ENCODE results near the gene ST6GALNAC3.

The ST6GALNAC3 gene

GRCh38 chr1:76053021-76053420 lies 21.5 kb upstream of the ST6GALNAC3 start:
- Histone ChIP-seq H2AFZ (ENCODE audit: low read depth, low read length) (no peak overlapping the region), H3K4me1 (ENCODE audit: insufficient read depth, low read length) (peaks cover 5% of the 10 kb centered on the region), H3K36me3 (ENCODE audit: insufficient read depth, low read length) (no peaks in the 10 kb centered on the region), H3K27me3 (ENCODE audit: insufficient read depth, low read length) (no peaks in the 10 kb centered on the region), H3K4me3 (ENCODE audit: low read length) (peak overlapping the region; percentile 12), H3K9me3 (ENCODE audit: low read length) (no peaks in the 10 kb centered on the region)

- Histone ChIP-seq H3K4me3 (ENCODE audit: low read length) (no peak overlapping the region), H2AFZ (ENCODE audit: low read depth, low read length) (no peak overlapping the region), H3K4me1 (ENCODE audit: insufficient read depth, low read length) (peaks cover 10% of the 10 kb centered on the region), H3K36me3 (ENCODE audit: insufficient read depth, low read length) (no peaks in the 10 kb centered on the region), H3K9me3 (ENCODE audit: low read length) (no peaks in the 10 kb centered on the region), H3K27me3 (ENCODE audit: insufficient read depth, low read length) (no peaks in the 10 kb centered on the region)
These were observed 20.2 kb upstream of the ST6GALNAC3 start for GRCh38 chr1:76054359-76054758.

GRCh38 chr1:76055987-76056386 lies 18.6 kb upstream of the ST6GALNAC3 start:
- Histone ChIP-seq H3K4me3 (ENCODE audit: low read length) (no peak overlapping the region), H3K27me3 (ENCODE audit: insufficient read depth, low read length) (no peaks in the 10 kb centered on the region), H3K4me1 (ENCODE audit: insufficient read depth, low read length) (peaks cover 16% of the 10 kb centered on the region), H2AFZ (ENCODE audit: low read depth, low read length) (no peak overlapping the region), H3K36me3 (ENCODE audit: insufficient read depth, low read length) (no peaks in the 10 kb centered on the region), H3K9me3 (ENCODE audit: low read length) (no peaks in the 10 kb centered on the region)

- peaks cover 11% of the 10 kb centered on the region for H3K4me1 ChIP-seq (ENCODE audit: insufficient read depth, low read length)
- no peaks in the 10 kb centered on the region for H3K27me3 ChIP-seq (ENCODE audit: insufficient read depth, low read length)
- H3K36me3 ChIP-seq (ENCODE audit: insufficient read depth, low read length): no peaks in the 10 kb centered on the region
- no peaks in the 10 kb centered on the region for H3K9me3 ChIP-seq (ENCODE audit: low read length)
- H3K4me3 ChIP-seq (ENCODE audit: low read length): no peak overlapping the region
- H2AFZ ChIP-seq (ENCODE audit: low read depth, low read length): no peak overlapping the region
These were observed 15.1 kb upstream of the ST6GALNAC3 start for GRCh38 chr1:76059451-76059850.

GRCh38 chr1:76065270-76065669 lies 9.3 kb upstream of the ST6GALNAC3 start:
- Histone ChIP-seq H3K27me3 (ENCODE audit: insufficient read depth, low read length) (no peaks in the 10 kb centered on the region), H3K36me3 (ENCODE audit: insufficient read depth, low read length) (no peaks in the 10 kb centered on the region), H2AFZ (ENCODE audit: low read depth, low read length) (no peak overlapping the region), H3K9me3 (ENCODE audit: low read length) (no peaks in the 10 kb centered on the region), H3K4me3 (ENCODE audit: low read length) (no peak overlapping the region), H3K4me1 (ENCODE audit: insufficient read depth, low read length) (no peaks in the 10 kb centered on the region)

GRCh38 chr1:76066394-76066793 lies 8.2 kb upstream of the ST6GALNAC3 start:
- H3K27me3 ChIP-seq (ENCODE audit: insufficient read depth, low read length): no peaks in the 10 kb centered on the region
- H2AFZ ChIP-seq (ENCODE audit: low read depth, low read length): no peak overlapping the region
- H3K36me3 ChIP-seq (ENCODE audit: insufficient read depth, low read length): no peaks in the 10 kb centered on the region
- H3K4me3 ChIP-seq (ENCODE audit: low read length): no peak overlapping the region
- H3K9me3 ChIP-seq (ENCODE audit: low read length): no peaks in the 10 kb centered on the region
- H3K4me1 ChIP-seq (ENCODE audit: insufficient read depth, low read length): no peaks in the 10 kb centered on the region

- Histone ChIP-seq H3K4me1 (ENCODE audit: insufficient read depth, low read length) (no peaks in the 10 kb centered on the region), H2AFZ (ENCODE audit: low read depth, low read length) (no peak overlapping the region), H3K27me3 (ENCODE audit: insufficient read depth, low read length) (no peaks in the 10 kb centered on the region), H3K9me3 (ENCODE audit: low read length) (no peaks in the 10 kb centered on the region), H3K36me3 (ENCODE audit: insufficient read depth, low read length) (no peaks in the 10 kb centered on the region), H3K4me3 (ENCODE audit: low read length) (no peak overlapping the region)
These were observed 6.0 kb upstream of the ST6GALNAC3 start for GRCh38 chr1:76068542-76068941.

- H3K27me3 ChIP-seq (ENCODE audit: insufficient read depth, low read length): no peaks in the 10 kb centered on the region
These were observed 5.5 kb upstream of the ST6GALNAC3 start for GRCh38 chr1:76068953-76069561.

GRCh38 chr1:76070538-76070937 lies 4.0 kb upstream of the ST6GALNAC3 start:
- Histone ChIP-seq H3K9me3 (ENCODE audit: low read length) (no peaks in the 10 kb centered on the region), H3K4me1 (ENCODE audit: insufficient read depth, low read length) (peaks cover 5% of the 10 kb centered on the region), H3K36me3 (ENCODE audit: insufficient read depth, low read length) (no peaks in the 10 kb centered on the region), H2AFZ (ENCODE audit: low read depth, low read length) (no peak overlapping the region), H3K27me3 (ENCODE audit: insufficient read depth, low read length) (no peaks in the 10 kb centered on the region), H3K4me3 (ENCODE audit: low read length) (no peak overlapping the region)

More at GRCh38 chr1:76068953-76069561, 5.5 kb upstream of the ST6GALNAC3 start:
- no peak overlapping the region for H3K4me3 ChIP-seq (ENCODE audit: low read length)
- H3K36me3 ChIP-seq (ENCODE audit: insufficient read depth, low read length): no peaks in the 10 kb centered on the region
- H2AFZ ChIP-seq (ENCODE audit: low read depth, low read length): no peak overlapping the region
- no peaks in the 10 kb centered on the region for H3K9me3 ChIP-seq (ENCODE audit: low read length)
- no peaks in the 10 kb centered on the region for H3K4me1 ChIP-seq (ENCODE audit: insufficient read depth, low read length)

GRCh38 chr1:76073481-76073880 lies 1.1 kb upstream of the ST6GALNAC3 start:
- peaks cover 11% of the 10 kb centered on the region for H3K4me1 ChIP-seq (ENCODE audit: insufficient read depth, low read length)
- no peaks in the 10 kb centered on the region for H3K9me3 ChIP-seq (ENCODE audit: low read length)
- no peaks in the 10 kb centered on the region for H3K36me3 ChIP-seq (ENCODE audit: insufficient read depth, low read length)
- H2AFZ ChIP-seq (ENCODE audit: low read depth, low read length): no peak overlapping the region
- H3K4me3 ChIP-seq (ENCODE audit: low read length): no peak overlapping the region
- no peaks in the 10 kb centered on the region for H3K27me3 ChIP-seq (ENCODE audit: insufficient read depth, low read length)

GRCh38 chr1:76075188-76075489 lies 593 bp downstream of the ST6GALNAC3 start:
- peak overlapping the region; percentile 99 for H3K4me3 ChIP-seq (ENCODE audit: low read length)
- peak overlapping the region; percentile 85 for H2AFZ ChIP-seq (ENCODE audit: low read depth, low read length)
- peaks cover 11% of the 10 kb centered on the region for H3K4me1 ChIP-seq (ENCODE audit: insufficient read depth, low read length)
- H3K36me3 ChIP-seq (ENCODE audit: insufficient read depth, low read length): no peaks in the 10 kb centered on the region
- no peaks in the 10 kb centered on the region for H3K9me3 ChIP-seq (ENCODE audit: low read length)
- no peaks in the 10 kb centered on the region for H3K27me3 ChIP-seq (ENCODE audit: insufficient read depth, low read length)

- Histone ChIP-seq H3K27me3 (ENCODE audit: insufficient read depth, low read length) (no peaks in the 10 kb centered on the region), H2AFZ (ENCODE audit: low read depth, low read length) (no peak overlapping the region), H3K4me1 (ENCODE audit: insufficient read depth, low read length) (peaks cover 11% of the 10 kb centered on the region), H3K4me3 (ENCODE audit: low read length) (peak overlapping the region; percentile 99), H3K36me3 (ENCODE audit: insufficient read depth, low read length) (no peaks in the 10 kb centered on the region), H3K9me3 (ENCODE audit: low read length) (no peaks in the 10 kb centered on the region)
These were observed 1.3 kb downstream of the ST6GALNAC3 start for GRCh38 chr1:76075877-76076276.

- Histone ChIP-seq H2AFZ (ENCODE audit: low read depth, low read length) (no peak overlapping the region), H3K27me3 (ENCODE audit: insufficient read depth, low read length) (no peaks in the 10 kb centered on the region), H3K4me1 (ENCODE audit: insufficient read depth, low read length) (peaks cover 15% of the 10 kb centered on the region), H3K9me3 (ENCODE audit: low read length) (no peaks in the 10 kb centered on the region), H3K4me3 (ENCODE audit: low read length) (no peak overlapping the region), H3K36me3 (ENCODE audit: insufficient read depth, low read length) (no peaks in the 10 kb centered on the region)
These were observed 5.1 kb downstream of the ST6GALNAC3 start for GRCh38 chr1:76079475-76080227.

Data from neuron (in vitro differentiated cells).